ENCODE results near the gene ZAR1L. TPM values are rescaled to one million over a fixed set of nuclear protein-coding genes. Genes with fewer than 3 reads are reported as not detected.

Gene ZAR1L
- total RNA-seq, 1 donor from 2014 or later = not detected

DNA sequence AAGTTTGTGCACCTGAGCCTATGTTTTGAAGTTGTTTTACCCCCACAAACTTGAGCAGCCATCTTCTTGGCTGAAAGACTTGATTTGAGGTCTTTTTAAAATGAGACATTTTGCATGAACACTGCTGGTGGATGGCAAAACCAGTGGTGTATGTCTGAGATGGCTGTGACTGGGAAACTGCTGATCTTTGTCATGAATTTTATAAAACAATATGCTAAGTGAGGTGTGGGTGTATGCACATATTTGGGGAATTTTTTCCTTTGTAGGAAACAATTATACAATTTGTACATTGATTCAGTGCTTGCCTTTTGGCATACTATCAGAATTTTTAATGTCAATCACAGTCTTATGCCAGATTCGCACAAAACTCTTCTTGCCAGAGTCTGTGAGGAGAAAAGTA is 52.5 kb downstream of the ZAR1L start:
- DNase-seq (ENCODE audit: low spot score in 2 of 2) = no peak
- Histone ChIP-seq H3K4me3 (no peak overlapping the region), H3K9me3 (no peaks in the 10 kb centered on the region), H3K36me3 (peaks cover 32 to 54% of the 10 kb centered on the region in 2 donors), H3K27me3 (no peaks in the 10 kb centered on the region), H3K4me1 (peaks cover 4 to 23% of the 10 kb centered on the region in 2 donors), H3K27ac (peak overlapping the region; percentile 61 to 69)
- intact Hi-C loops (cut with DNase I) = no loop called here
- TF ChIP-seq CTCF (IDR thresholded peaks at IDR 0.05) = no peak

DNA sequence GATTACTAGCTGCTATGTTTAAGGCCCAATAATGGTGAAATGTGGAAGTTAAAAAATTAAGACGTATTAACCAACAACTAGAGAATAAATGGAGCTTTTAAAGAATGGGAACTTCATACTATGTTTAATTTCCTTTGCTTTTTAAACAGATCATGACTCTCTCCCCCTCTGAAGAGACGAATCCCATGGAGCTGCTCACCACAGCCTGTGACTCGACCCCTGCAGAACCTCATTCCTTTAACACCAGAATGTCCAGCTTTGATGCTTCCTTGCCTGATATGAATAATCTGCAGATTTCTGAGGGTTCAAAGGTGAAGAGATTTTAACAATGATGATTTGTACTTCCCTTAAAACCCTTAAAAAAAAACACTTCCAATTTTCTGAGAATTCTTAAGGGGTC is 53.0 kb downstream of the ZAR1L start:
- Histone ChIP-seq H3K4me3 (no peak overlapping the region), H3K36me3 (peaks cover 28 to 50% of the 10 kb centered on the region in 2 donors), H3K27me3 (no peaks in the 10 kb centered on the region), H3K9me3 (no peaks in the 10 kb centered on the region), H3K4me1 (peaks cover 4 to 23% of the 10 kb centered on the region in 2 donors), H3K27ac (peak overlapping the region; percentile 61 to 69)
- no peak for DNase-seq (ENCODE audit: low spot score in 2 of 2)
- no peak for TF ChIP-seq CTCF (IDR thresholded peaks at IDR 0.05)
- intact Hi-C loops (cut with DNase I) = no loop called here

DNA sequence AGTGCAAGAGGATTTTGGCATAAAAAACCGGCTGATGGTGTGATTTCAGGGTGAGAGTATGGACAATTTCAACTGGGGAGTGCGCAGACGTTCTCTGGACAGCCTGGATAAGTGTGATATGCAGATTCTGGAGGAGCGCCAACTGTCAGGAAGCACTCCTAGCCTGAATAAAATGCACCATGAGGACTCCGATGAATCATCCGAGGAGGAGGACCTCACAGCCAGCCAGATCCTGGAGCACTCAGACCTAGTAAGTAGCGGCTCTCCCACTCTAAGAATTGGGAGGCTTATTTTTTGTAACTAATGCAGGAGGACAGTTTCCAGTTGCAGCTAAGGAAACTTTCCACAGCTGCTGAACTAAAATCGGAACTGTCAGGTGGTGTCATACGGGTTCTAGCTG is 53.6 kb downstream of the ZAR1L start:
- Histone ChIP-seq H3K9me3 (no peaks in the 10 kb centered on the region), H3K4me3 (no peak overlapping the region), H3K36me3 (peaks cover 22 to 44% of the 10 kb centered on the region in 2 donors), H3K27ac (peak overlapping the region; percentile 61 to 69), H3K4me1 (peaks cover 4 to 23% of the 10 kb centered on the region in 2 donors), H3K27me3 (no peaks in the 10 kb centered on the region)
- peak; percentile 43 to 88 for DNase-seq (ENCODE audit: low spot score in 2 of 2)
- intact Hi-C loops (cut with DNase I) = loop anchor here (2.0 kb wide), 1 partner anchor 23 kb away; no protein-coding TSS in a partner anchor
- no peak for TF ChIP-seq CTCF (IDR thresholded peaks at IDR 0.05)

GRCh38 chr13:32259116-32259515 is 56.0 kb downstream of the ZAR1L start:
- Histone ChIP-seq H3K4me3 (no peak overlapping the region), H3K27ac (peak overlapping the region; percentile 61 to 69), H3K4me1 (peaks cover 0 to 17% of the 10 kb centered on the region in 2 donors), H3K27me3 (no peaks in the 10 kb centered on the region), H3K9me3 (no peaks in the 10 kb centered on the region), H3K36me3 (peaks cover 7 to 21% of the 10 kb centered on the region in 2 donors)
- intact Hi-C loops (cut with DNase I) = no loop called here
- TF ChIP-seq CTCF (IDR thresholded peaks at IDR 0.05) = peak in 1 of 3 experiments; percentile 11
- DNase-seq (ENCODE audit: low spot score in 2 of 2) = no peak

DNA sequence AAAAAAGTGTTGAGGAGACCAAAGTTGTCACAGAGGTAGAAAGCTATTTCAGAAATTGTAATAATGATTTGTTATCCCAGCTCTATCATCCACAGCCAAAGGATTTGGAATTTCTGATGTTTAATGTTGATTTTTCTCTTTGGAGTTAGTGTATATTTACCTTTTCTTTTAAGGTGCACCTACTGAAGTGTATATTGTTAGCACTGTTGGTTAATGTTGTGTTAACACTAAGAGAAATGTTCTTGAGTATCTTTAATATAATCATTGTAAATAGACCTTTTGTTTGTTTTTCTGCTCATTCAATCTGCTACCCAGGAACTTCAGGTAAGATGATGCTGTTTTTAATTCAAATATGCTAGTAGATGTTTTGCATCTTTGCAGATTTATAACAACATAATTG is 57.5 kb downstream of the ZAR1L start:
- peak overlapping the region; percentile 79 to 82 for H3K27ac ChIP-seq
- H3K9me3 ChIP-seq = no peaks in the 10 kb centered on the region
- TF ChIP-seq CTCF (IDR thresholded peaks at IDR 0.05) = no peak
- no peaks in the 10 kb centered on the region for H3K27me3 ChIP-seq
- peaks cover 0 to 17% of the 10 kb centered on the region in 2 donors for H3K4me1 ChIP-seq
- intact Hi-C loops (cut with DNase I) = no loop called here
- H3K4me3 ChIP-seq = peak overlapping the region in 1 of 2 donors; percentile 68
- peaks cover under 1 to 7% of the 10 kb centered on the region in 2 donors for H3K36me3 ChIP-seq
- no peak for DNase-seq (ENCODE audit: low spot score in 2 of 2)

DNA sequence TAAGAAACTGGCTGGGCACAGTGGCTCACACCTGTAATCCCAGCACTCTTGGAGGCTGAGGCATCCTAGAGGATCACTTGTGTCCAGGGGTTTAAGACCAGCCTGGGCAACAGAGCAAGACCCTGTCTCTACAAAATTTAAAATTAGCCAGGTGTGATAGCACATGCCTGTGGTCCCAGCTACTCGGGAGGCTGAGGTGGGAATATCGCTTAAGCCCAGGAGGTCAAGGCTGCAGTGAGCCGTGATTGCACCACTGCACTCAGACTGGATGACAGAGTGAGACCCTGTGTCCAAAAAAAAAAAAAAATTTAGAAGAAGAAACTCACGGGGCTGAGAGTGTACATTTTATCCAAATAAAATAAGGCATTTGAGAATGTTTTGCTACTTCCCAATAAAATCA is 58.9 kb downstream of the ZAR1L start:
- Histone ChIP-seq H3K36me3 (no peaks in the 10 kb centered on the region), H3K9me3 (no peaks in the 10 kb centered on the region), H3K4me3 (peak overlapping the region; percentile 24 to 68), H3K27me3 (no peaks in the 10 kb centered on the region), H3K27ac (peak overlapping the region; percentile 79 to 82), H3K4me1 (peaks cover 0 to 8% of the 10 kb centered on the region in 2 donors)
- no peak for DNase-seq (ENCODE audit: low spot score in 2 of 2)
- intact Hi-C loops (cut with DNase I) = no loop called here
- TF ChIP-seq CTCF (IDR thresholded peaks at IDR 0.05) = no peak
